LHCN-M2 (cell line): ENCODE data around the gene PARVB. TPM values are rescaled to one million over a fixed set of nuclear protein-coding genes. Genes with fewer than 3 reads are reported as not detected.

Source experiments
- DNase-seq: peaks from one replicate; pipeline ENCODE4 v3.0.0-alpha.2; 2012; ENCODE audit warnings: low read depth
- total RNA-seq: library from RNA; depleted of rRNA; stranded (reverse); fragments of >200 nt; gene quantifications from 2 replicates; pipeline ENCODE4 v1.2.3, GENCODE V29; 2014

The PARVB gene
- total RNA-seq, 1 experiment from 2014 or later: 51.7 TPM

DNA sequence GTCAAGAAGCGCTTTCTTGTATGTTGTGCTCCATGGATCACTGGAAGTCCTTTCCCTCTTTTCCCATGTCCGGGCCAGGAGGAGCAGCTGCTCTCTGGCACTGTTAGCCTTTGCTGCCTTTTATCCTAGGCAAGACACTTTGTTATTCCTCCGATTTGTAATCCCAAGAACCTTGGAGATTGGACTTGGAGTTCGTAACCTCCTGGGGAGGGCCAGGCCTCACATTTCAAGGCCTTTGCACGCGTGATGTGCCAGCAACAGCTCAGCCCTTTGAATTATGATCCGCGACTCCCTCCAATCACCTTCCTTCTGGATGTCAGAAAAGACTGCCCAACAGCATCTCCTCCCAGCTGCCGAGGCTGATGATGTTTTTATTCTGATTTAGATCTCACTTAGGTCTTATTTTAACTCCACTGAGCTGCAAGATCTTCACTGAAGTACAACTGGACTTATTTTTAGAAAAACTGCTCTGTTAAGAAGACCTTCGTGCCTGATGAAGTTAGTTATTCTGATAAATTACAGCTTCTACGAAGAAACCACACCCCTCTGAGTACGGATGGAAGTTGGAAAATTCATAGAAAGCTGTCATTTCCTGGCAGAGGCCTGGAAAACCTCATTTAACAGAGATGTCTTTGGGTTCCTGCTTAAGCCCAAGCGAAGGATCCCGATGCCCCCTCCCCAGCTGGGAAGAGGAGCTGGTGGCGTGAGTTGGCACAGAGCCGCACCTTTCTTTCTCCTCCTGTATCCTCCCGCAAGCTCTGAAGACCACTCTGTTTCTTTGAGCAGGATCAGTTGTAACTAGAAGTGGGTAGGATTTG lies 62.4 kb downstream of the PARVB start:
- DNase-seq: no peak

- no peak for DNase-seq
Measured at GRCh38 chr22:44087089-44087430, 63.0 kb downstream of the PARVB start.

DNA sequence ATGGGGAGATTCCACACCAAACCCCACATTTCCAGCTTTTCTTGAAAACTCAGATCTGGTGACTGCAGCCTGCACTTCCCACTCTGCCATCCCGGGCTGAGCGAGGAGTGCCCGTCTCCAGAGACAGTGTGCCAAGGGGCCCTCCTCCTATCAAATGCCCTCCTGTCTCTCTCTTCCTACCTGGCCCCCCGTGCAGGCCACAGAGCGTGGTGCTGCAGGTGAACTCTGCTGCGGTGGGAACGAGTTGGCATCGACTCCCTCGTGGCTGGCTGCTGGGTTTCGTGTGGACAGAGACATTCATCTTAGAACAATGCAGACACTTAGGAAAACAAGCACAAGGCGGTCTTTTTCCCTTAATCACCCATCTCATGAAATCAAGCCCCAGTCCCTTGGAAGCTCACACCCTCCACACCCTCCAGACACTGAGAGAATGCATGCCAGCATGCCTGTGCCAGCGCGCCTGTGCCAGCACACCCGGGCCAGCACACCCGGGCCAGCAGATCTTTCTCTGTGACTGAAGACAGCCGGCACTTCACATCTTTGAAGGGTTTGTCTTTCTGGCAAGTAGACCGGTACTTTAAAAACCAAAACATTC lies 65.0 kb downstream of the PARVB start:
- DNase-seq: peak; percentile 78

GRCh38 chr22:44089717-44090570 lies 65.8 kb downstream of the PARVB start:
- no peak for DNase-seq

GRCh38 chr22:44090571-44090905 lies 66.4 kb downstream of the PARVB start:
- DNase-seq: no peak

GRCh38 chr22:44091021-44091721 lies 67.1 kb downstream of the PARVB start:
- peak; percentile 25 for DNase-seq

DNA sequence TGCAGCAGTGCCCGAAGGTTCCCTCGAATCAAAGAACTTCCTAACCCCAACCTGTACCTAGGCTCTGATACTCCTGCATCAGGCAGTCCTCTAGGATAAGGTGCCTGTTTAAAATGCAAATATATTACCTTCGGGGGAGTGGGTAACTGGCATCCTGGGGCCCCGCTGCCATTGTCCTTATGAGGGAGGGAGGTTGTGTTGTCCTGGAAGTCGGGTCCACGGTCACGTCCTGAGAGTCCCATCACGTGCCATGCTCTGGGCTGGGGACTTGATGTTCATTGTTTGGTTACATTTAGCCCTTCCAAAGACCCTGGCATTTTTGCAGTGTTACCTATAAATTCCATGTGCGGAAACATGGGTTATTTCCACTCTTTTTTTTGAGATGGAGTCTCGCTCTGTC lies 67.6 kb downstream of the PARVB start:
- no peak for DNase-seq

GRCh38 chr22:44092636-44093220 lies 68.6 kb downstream of the PARVB start:
- DNase-seq: no peak

- no peak for DNase-seq
Measured at GRCh38 chr22:44093791-44094190, 69.7 kb downstream of the PARVB start.

- DNase-seq: no peak
Measured at GRCh38 chr22:44094751-44095302, 70.7 kb downstream of the PARVB start.

GRCh38 chr22:44096736-44097135 lies 72.6 kb downstream of the PARVB start:
- DNase-seq: no peak

- no peak for DNase-seq
Measured at GRCh38 chr22:44097263-44098020, 73.3 kb downstream of the PARVB start.

DNA sequence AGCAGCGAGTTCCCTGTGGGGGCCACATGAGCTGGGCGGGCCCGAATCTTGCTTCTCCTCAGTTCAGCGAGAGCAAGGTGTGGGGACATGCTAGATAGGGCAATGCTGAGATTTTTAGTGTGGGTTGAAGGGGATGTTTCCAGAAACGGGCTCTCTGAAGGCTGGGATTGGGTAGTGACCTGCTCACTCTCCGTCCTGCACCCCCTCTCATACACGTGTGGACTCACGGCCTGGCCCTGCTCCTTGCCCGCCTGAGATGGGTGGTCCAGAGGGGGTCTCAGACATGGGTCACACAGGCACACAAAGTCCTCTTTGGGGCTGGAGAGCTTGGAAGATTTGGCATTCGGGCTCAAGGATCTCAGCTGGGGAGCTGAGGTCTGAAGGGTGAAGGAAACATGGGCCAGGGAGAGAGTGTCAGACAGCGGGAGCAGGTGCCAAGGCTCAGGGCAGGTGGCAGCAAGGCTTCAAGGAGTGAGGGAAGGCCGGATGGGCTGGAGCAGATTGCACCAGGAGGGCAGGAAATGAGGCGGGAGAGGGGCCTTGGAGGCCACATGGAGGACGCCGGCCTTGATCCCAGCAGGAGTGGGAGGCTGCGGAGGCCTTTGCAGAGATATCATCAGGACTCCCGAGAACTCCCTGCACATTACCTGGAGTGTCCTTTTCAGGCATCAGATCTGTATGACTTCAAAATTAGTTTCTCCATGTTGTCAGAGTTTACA lies 74.1 kb downstream of the PARVB start:
- DNase-seq: no peak

DNA sequence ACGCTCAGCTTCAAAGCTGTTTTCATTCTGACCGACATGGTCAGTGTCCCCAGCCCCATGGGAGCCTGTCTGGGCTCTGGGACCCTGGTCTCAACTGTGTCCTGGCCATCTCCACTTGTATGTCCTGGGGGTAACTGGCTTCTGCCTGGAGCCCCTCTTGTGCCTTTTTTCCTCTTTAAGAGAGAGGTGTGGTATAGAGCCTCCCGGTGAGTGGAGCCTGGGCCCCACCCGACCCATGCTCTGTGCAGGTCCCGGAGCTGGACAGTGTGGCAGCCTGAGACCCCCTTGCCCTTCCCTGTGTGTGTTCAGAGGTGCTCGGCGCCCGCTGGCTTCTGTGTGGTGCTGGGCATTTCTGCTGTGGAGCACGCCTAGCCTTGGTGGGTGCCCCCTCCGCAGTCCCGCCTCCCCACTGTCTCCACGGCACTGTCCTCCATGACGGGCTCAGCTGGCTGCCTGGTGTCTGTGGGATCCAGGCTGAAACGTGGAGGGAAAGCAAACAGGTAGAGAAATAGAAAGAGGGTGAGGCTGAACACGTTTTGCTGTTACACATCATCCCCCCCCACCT lies 74.9 kb downstream of the PARVB start:
- DNase-seq: no peak

GRCh38 chr22:44099696-44100095 lies 75.6 kb downstream of the PARVB start:
- no peak for DNase-seq

- no peak for DNase-seq
Measured at GRCh38 chr22:44100411-44100810, 76.3 kb downstream of the PARVB start.

GRCh38 chr22:44102121-44102520 lies 78.0 kb downstream of the PARVB start:
- no peak for DNase-seq

- no peak for DNase-seq
Measured at GRCh38 chr22:44102856-44103255, 78.8 kb downstream of the PARVB start.

- DNase-seq: no peak
Measured at GRCh38 chr22:44103735-44104480, 79.8 kb downstream of the PARVB start.
